Caco-2 (cell line): ENCODE results near the gene HEXIM2. TPM values are rescaled to one million over a fixed set of nuclear protein-coding genes. Genes with fewer than 3 reads are reported as not detected.

Experiments used
- BruUV-seq: library from RNA; stranded (reverse); fragments of 400-500 nt; replicated peaks from 2 replicates; lab custom pipeline; 2021; lab: Mats Ljungman, UMichigan
- CTCF ChIA-PET: fragments of 300-600 bp; sonication (Branson Sonifier 250); formaldehyde crosslinking; loops from one replicate; lab custom pipeline; 2022; ENCODE audit warnings: antibody characterized with exemption; lab: Charles Lee
- POLR2A ChIA-PET: fragments of 300-600 bp; sonication (Branson Sonifier 250); formaldehyde crosslinking; loops from one replicate; lab custom pipeline; 2022; ENCODE audit warnings: antibody characterized with exemption; lab: Charles Lee
- DNase-seq, 2 experiments: peaks; one replicate each; pipeline versions ENCODE4 v3.0.0 to v3.0.0-alpha.2; 2020 to 2022
- H3K27me3 ChIP-seq: replicated peaks from 2 replicates; pipeline ENCODE4 v1.6.0; 2011; ENCODE audit warnings: low read length; ENCODE audit not compliant: control insufficient read depth, insufficient read depth
- H3K36me3 ChIP-seq: 2 replicates; pipeline ENCODE4 v1.5.1; 2011; ENCODE audit warnings: low read length; ENCODE audit not compliant: control insufficient read depth, insufficient read depth
- H3K4me1 ChIP-seq: fragments of 250-450 bp; sonication (Bioruptor Pico); 2 replicates; pipeline ENCODE4 v1.5.1; 2020; ENCODE audit warnings: mild to moderate bottlenecking
- H3K4me3 ChIP-seq: 2 replicates; pipeline ENCODE4 v1.5.1; 2011; ENCODE audit warnings: low read depth, mild to moderate bottlenecking, control low read depth, low read length
- H3K9me3 ChIP-seq: fragments of 250-450 bp; sonication (Bioruptor Pico); 2 replicates; pipeline ENCODE4 v1.5.1; 2020; ENCODE audit warnings: mild to moderate bottlenecking, moderate library complexity
- H3K27ac Mint-ChIP-seq: one replicate; pipeline ENCODE4 v1.8.0; 2022; ENCODE audit warnings: mixed read lengths; ENCODE audit not compliant: unreplicated experiment
- H3K27me3 Mint-ChIP-seq: one replicate; pipeline ENCODE4 v1.8.0; 2022; ENCODE audit warnings: mixed read lengths; ENCODE audit not compliant: insufficient read depth, unreplicated experiment
- H3K36me3 Mint-ChIP-seq: one replicate; pipeline ENCODE4 v1.8.0; 2022; ENCODE audit warnings: mild to moderate bottlenecking, mixed read lengths; ENCODE audit not compliant: insufficient read depth, unreplicated experiment
- H3K4me1 Mint-ChIP-seq: one replicate; pipeline ENCODE4 v1.8.0; 2022; ENCODE audit warnings: low read depth, mixed read lengths; ENCODE audit not compliant: unreplicated experiment
- H3K4me3 Mint-ChIP-seq: one replicate; pipeline ENCODE4 v1.8.0; 2022; ENCODE audit warnings: mild to moderate bottlenecking, moderate library complexity, mixed read lengths; ENCODE audit not compliant: unreplicated experiment
- H3K9me3 Mint-ChIP-seq: one replicate; pipeline ENCODE4 v1.8.0; 2022; ENCODE audit warnings: mixed read lengths; ENCODE audit not compliant: unreplicated experiment
- CTCF ChIP-seq, 2 experiments: fragments of 200-600 bp in 1 of 2; IDR thresholded peaks; 1 replicate in 1 of 2; 2 replicates in 1 of 2; pipeline versions ENCODE4 v1.5.1 to v1.8.0; 2011 to 2022; ENCODE audit warnings: antibody characterized with exemption in 1 of 2, control low read depth in 1 of 2, inconsistent platforms in 1 of 2, low read depth in 1 of 2, low read length in 1 of 2, mild to moderate bottlenecking in 1 of 2, moderate library complexity in 1 of 2; ENCODE audit not compliant: insufficient read depth in 1 of 2, severe bottlenecking in 1 of 2, unreplicated experiment in 1 of 2
- intact Hi-C: fragments of 100-400 bp; cut with micrococcal nuclease; formaldehyde crosslinking; loops from one replicate; pipeline ENCODE4 v1.10.0; 2022; ENCODE audit not compliant: unreplicated experiment
- total RNA-seq: library from RNA; stranded (reverse); gene quantifications from 2 replicates; pipeline ENCODE4 v1.2.3, GENCODE V29; 2022

Gene HEXIM2
- total RNA-seq, 1 experiment from 2014 or later, result 12.7 TPM

GRCh38 chr17:45127207-45127547 lies 34.5 kb upstream of the HEXIM2 start:
- H3K4me3 Mint-ChIP-seq, result peak overlapping the region; percentile 23

GRCh38 chr17:45127548-45128300 lies 34.0 kb upstream of the HEXIM2 start:
- Histone ChIP-seq H3K4me1 (peaks cover 69% of the 10 kb centered on the region), H3K4me3 (no peak overlapping the region), H3K36me3 (no peaks in the 10 kb centered on the region; the same call in 1 of the 2 replicates), H3K9me3 (no peaks in the 10 kb centered on the region), H3K27me3 (no peaks in the 10 kb centered on the region)
- H3K27me3 Mint-ChIP-seq, result no peaks in the 10 kb centered on the region
- intact Hi-C loops, result no loop called here
- POLR2A ChIA-PET, result interaction anchor here (1.4 kb wide), 1 partner anchor 21 kb away, joined by 3 read pairs; the partner anchor contains the start of gene HEXIM1
- TF ChIP-seq CTCF (IDR thresholded peaks at IDR 0.05; ENCODE audit: insufficient read depth in 1 of 2, low read depth in 1 of 2, low read length in 1 of 2, severe bottlenecking in 1 of 2, unreplicated experiment in 1 of 2), result no peak
- H3K9me3 Mint-ChIP-seq, result no peaks in the 10 kb centered on the region
- H3K4me1 Mint-ChIP-seq, result peaks cover 43% of the 10 kb centered on the region
- H3K4me3 Mint-ChIP-seq, result peak overlapping the region; percentile 23
- DNase-seq, result peak; percentile 53 to 74
- peak overlapping the region; percentile 97 for H3K27ac Mint-ChIP-seq
- BruUV-seq, result no TSS peak
- H3K36me3 Mint-ChIP-seq, result peaks cover 43% of the 10 kb centered on the region
- CTCF ChIA-PET, result interaction anchor here (0.5 to 1.3 kb wide), 3 partner anchors 8 to 170 kb away, joined by 3 to 5 read pairs (median 4); partner anchors contain the start of gene ACBD4

More at GRCh38 chr17:45127207-45127547, 34.5 kb upstream of the HEXIM2 start:
- Histone ChIP-seq H3K27me3 (no peaks in the 10 kb centered on the region), H3K4me3 (no peak overlapping the region), H3K4me1 (peaks cover 75% of the 10 kb centered on the region), H3K36me3 (no peaks in the 10 kb centered on the region; the same call in 1 of the 2 replicates), H3K9me3 (no peaks in the 10 kb centered on the region)
- Mint-ChIP-seq H3K27ac (peak overlapping the region; percentile 97), H3K27me3 (no peaks in the 10 kb centered on the region), H3K4me1 (peaks cover 44% of the 10 kb centered on the region), H3K9me3 (no peaks in the 10 kb centered on the region), H3K36me3 (peaks cover 42% of the 10 kb centered on the region)
- ChIA-PET CTCF (interaction anchor here (0.6 to 1.3 kb wide), 2 partner anchors 8 to 169 kb away, joined by 3 to 5 read pairs; partner anchors contain the start of gene ACBD4), POLR2A (interaction anchor here (1.4 kb wide), 1 partner anchor 21 kb away, joined by 3 read pairs; the partner anchor contains the start of gene HEXIM1)
- no peak for TF ChIP-seq CTCF (IDR thresholded peaks at IDR 0.05; ENCODE audit: insufficient read depth in 1 of 2, low read depth in 1 of 2, low read length in 1 of 2, severe bottlenecking in 1 of 2, unreplicated experiment in 1 of 2)
- no TSS peak for BruUV-seq
- DNase-seq, result no peak
- intact Hi-C loops, result no loop called here

GRCh38 chr17:45128331-45128730 lies 33.3 kb upstream of the HEXIM2 start:
- peaks cover 48% of the 10 kb centered on the region for H3K36me3 Mint-ChIP-seq
- H3K27me3 Mint-ChIP-seq, result no peaks in the 10 kb centered on the region
- ChIA-PET POLR2A (interaction anchor here (1.4 kb wide), 1 partner anchor 20 kb away, joined by 3 read pairs; the partner anchor contains the start of gene HEXIM1), CTCF (interaction anchor here (0.5 to 1.7 kb wide), 2 partner anchors 67 to 361 kb away, joined by 3 to 4 read pairs; partner anchors contain the start of gene NMT1)
- DNase-seq, result no peak
- H3K27ac Mint-ChIP-seq, result peak overlapping the region; percentile 97
- peaks cover 63% of the 10 kb centered on the region for H3K4me1 ChIP-seq
- intact Hi-C loops, result no loop called here
- peak overlapping the region; percentile 23 for H3K4me3 Mint-ChIP-seq
- H3K36me3 ChIP-seq, result no peaks in the 10 kb centered on the region; the same call in 1 of the 2 replicates
- H3K27me3 ChIP-seq, result no peaks in the 10 kb centered on the region
- H3K4me1 Mint-ChIP-seq, result peaks cover 37% of the 10 kb centered on the region
- no peaks in the 10 kb centered on the region for H3K9me3 Mint-ChIP-seq
- BruUV-seq, result no TSS peak
- H3K4me3 ChIP-seq, result no peak overlapping the region
- H3K9me3 ChIP-seq, result no peaks in the 10 kb centered on the region
- no peak for TF ChIP-seq CTCF (IDR thresholded peaks at IDR 0.05; ENCODE audit: insufficient read depth in 1 of 2, low read depth in 1 of 2, low read length in 1 of 2, severe bottlenecking in 1 of 2, unreplicated experiment in 1 of 2)
